Adipocyte (in vitro differentiated cells): ENCODE results near the gene C6.
A peak's percentile ranks its signal among the peaks of the same experiment; 100 is the strongest.

ENCODE experiments used
- DNase-seq: peaks from one replicate; pipeline ENCODE4 v3.0.0-alpha.2; 2015; ENCODE audit warnings: low read depth
- H3K27me3 ChIP-seq: replicated peaks from 2 replicates; pipeline ENCODE4 v1.7.0; 2013; ENCODE audit warnings: mild to moderate bottlenecking, low read length, moderate library complexity; ENCODE audit not compliant: control insufficient read depth, insufficient read depth
- H3K36me3 ChIP-seq: 2 replicates; pipeline ENCODE4 v1.7.0; 2013; ENCODE audit warnings: low read length, mild to moderate bottlenecking, moderate library complexity; ENCODE audit not compliant: control insufficient read depth, insufficient read depth, severe bottlenecking
- H3K4me1 ChIP-seq: 2 replicates; pipeline ENCODE4 v1.7.0; 2013; ENCODE audit warnings: mild to moderate bottlenecking, low read length, moderate library complexity; ENCODE audit not compliant: control insufficient read depth, insufficient read depth
- H3K4me3 ChIP-seq: 2 replicates; pipeline ENCODE4 v1.7.0; 2013; ENCODE audit warnings: mild to moderate bottlenecking, low read length, moderate library complexity
- H3K9ac ChIP-seq: 2 replicates; pipeline ENCODE4 v1.7.0; 2013; ENCODE audit warnings: mild to moderate bottlenecking, low read length, moderate library complexity
- H3K9me3 ChIP-seq: 2 replicates; pipeline ENCODE4 v1.7.0; 2013; ENCODE audit warnings: mild to moderate bottlenecking, low read length, moderate library complexity; ENCODE audit not compliant: control insufficient read depth

Gene C6

DNA sequence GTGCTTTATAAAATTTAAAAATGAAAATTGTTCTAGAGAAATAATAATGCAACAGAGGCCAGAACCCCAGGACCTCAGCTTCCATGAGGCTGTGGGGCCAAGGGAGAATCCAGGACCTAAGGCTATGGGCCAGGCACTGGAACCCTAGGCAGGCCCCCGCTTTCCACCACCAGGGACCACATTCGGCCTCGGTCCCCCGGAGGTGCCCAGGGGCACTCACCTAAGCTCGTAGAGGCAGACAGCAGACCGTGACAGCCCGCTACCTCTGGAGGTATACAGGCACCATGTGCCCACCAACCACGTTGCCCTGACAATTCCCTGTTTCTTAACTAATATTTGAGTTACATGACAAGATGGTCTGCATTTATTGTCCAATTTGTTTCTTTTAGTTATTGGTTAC is 92.7 kb downstream of the C6 start:
- Histone ChIP-seq H3K9me3 (no peaks in the 10 kb centered on the region), H3K36me3 (no peaks in the 10 kb centered on the region), H3K9ac (no peak overlapping the region), H3K4me1 (peaks cover 28% of the 10 kb centered on the region), H3K4me3 (no peak overlapping the region), H3K27me3 (no peaks in the 10 kb centered on the region)
- DNase-seq: no peak

DNA sequence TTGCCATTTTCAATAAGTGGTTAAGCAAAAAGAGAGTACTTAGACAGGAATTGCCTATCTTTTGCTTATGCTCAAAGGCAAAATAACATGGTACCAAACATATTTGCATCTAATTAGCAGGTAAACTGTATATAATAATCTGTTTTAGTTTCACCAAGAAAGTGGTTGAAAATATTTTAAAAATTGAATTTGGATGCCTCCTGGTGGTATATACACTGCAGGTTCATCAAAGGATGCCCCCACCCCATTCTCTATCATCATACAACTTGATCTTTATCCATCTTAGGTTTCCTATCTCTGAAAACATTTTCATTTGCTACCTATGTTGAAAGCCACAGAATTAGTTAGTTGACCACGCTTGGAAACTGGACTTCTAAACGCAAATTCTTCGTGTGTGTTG is 95.2 kb downstream of the C6 start:
- Histone ChIP-seq H3K9me3 (no peaks in the 10 kb centered on the region), H3K4me1 (peaks cover 46% of the 10 kb centered on the region), H3K36me3 (no peaks in the 10 kb centered on the region), H3K27me3 (no peaks in the 10 kb centered on the region), H3K9ac (no peak overlapping the region), H3K4me3 (no peak overlapping the region)
- no peak for DNase-seq

GRCh38 chr5:41115281-41115680 is 98.1 kb downstream of the C6 start:
- H3K27me3 ChIP-seq: no peaks in the 10 kb centered on the region
- peak overlapping the region; percentile 54 for H3K4me3 ChIP-seq
- peak; percentile 81 for DNase-seq
- peaks cover 43% of the 10 kb centered on the region for H3K4me1 ChIP-seq
- H3K9me3 ChIP-seq: no peaks in the 10 kb centered on the region
- H3K9ac ChIP-seq: peak overlapping the region; percentile 81
- no peaks in the 10 kb centered on the region for H3K36me3 ChIP-seq

DNA sequence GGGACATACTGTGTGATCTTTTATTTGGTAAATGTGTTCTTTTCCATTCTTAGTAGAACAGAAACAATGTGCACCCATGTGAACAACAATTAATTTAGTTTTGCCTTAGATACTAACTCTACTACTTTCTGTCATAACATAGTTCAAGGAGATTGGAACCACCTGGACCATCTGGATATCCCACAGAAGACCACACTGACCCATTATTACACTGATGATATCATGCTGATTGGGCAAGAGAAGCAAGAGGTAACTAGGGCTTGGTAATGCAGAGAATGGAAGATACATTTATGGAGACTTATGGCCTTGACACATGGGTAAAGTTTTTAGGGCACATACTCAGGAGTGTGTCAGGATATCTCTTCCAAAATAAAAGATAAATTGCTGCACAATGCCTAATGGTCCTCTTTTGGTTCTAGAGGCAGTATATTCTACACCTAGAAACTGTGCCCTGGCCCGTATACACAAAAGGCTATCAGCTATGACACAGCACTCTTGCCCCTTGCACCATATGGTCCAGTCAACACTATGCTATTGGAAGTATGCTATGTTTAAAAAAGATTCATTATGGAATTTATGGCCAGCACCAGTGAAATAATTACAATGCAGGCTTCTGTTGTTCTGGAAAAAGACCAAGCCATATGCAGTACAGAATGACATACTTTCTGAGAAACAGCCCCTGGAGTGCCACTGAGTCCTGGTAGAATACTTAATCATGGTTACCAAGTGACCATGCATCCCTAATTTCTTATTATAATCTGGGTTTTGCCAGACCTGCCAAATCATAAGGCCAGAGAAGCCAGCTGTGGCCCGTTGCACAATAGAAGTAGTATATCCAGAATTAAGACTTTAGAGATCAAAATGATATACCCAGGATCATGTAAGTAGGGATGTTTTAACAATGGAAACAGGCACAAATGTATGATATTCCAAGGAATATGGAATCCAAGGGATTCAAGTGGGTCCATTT is 100.6 kb downstream of the C6 start:
- no peaks in the 10 kb centered on the region for H3K9me3 ChIP-seq
- H3K9ac ChIP-seq: no peak overlapping the region
- H3K4me3 ChIP-seq: no peak overlapping the region
- H3K4me1 ChIP-seq: peaks cover 43% of the 10 kb centered on the region
- DNase-seq: peak; percentile 32
- H3K27me3 ChIP-seq: no peaks in the 10 kb centered on the region
- no peaks in the 10 kb centered on the region for H3K36me3 ChIP-seq

DNA sequence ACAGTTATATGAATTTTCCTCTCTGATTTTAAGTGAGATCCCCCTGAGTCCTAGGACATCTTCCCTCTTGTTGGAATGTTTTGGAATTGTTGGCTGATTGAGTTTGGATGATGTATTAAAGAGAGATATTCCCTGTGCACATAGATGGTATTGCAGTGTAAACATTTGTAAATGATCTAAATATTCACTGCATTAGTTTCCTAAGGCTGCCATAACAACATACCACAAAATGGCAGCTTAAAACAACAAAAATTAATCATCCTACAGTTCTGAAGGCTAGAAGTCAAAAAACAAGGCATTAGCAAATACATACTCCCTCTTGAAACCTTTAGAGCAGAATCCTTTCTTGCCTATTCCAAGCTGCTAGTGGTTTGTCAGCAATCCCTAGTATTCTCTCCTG is 104.1 kb downstream of the C6 start:
- no peak for DNase-seq
- Histone ChIP-seq H3K36me3 (no peaks in the 10 kb centered on the region), H3K4me1 (peaks cover 13% of the 10 kb centered on the region), H3K4me3 (no peak overlapping the region), H3K9me3 (no peaks in the 10 kb centered on the region), H3K9ac (no peak overlapping the region), H3K27me3 (no peaks in the 10 kb centered on the region)

- Histone ChIP-seq H3K27me3 (no peaks in the 10 kb centered on the region), H3K9me3 (no peaks in the 10 kb centered on the region), H3K4me3 (no peak overlapping the region), H3K4me1 (no peaks in the 10 kb centered on the region), H3K9ac (no peak overlapping the region), H3K36me3 (no peaks in the 10 kb centered on the region)
- no peak for DNase-seq
These were observed 111.0 kb downstream of the C6 start for GRCh38 chr5:41102341-41102740.

DNA sequence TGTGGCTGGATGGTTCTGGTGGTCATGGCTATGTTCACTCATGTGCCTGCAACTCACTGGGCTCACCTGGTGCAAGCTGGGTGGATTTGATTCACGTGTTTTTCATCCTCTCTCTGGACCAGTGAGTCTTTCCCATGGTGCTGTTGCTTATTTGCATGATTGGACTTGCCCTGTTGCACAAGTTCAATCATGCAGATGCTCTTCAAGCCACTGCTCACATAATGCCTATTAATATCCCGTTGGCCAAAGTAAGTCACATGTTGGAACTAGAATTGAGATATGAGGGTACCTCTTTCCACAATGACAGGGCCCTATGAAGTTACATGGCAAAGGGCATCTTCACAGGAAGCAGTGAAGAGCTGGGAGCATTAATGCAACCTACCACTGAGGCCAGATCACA is 115.7 kb downstream of the C6 start:
- no peaks in the 10 kb centered on the region for H3K9me3 ChIP-seq
- H3K36me3 ChIP-seq: no peaks in the 10 kb centered on the region
- H3K4me1 ChIP-seq: peaks cover 12% of the 10 kb centered on the region
- no peaks in the 10 kb centered on the region for H3K27me3 ChIP-seq
- no peak for DNase-seq
- H3K9ac ChIP-seq: no peak overlapping the region
- no peak overlapping the region for H3K4me3 ChIP-seq

- Histone ChIP-seq H3K4me1 (peaks cover 12% of the 10 kb centered on the region), H3K36me3 (no peaks in the 10 kb centered on the region), H3K27me3 (no peaks in the 10 kb centered on the region), H3K9ac (no peak overlapping the region), H3K4me3 (no peak overlapping the region), H3K9me3 (peaks cover 6% of the 10 kb centered on the region)
- DNase-seq: no peak
These were observed 117.8 kb downstream of the C6 start for GRCh38 chr5:41095324-41096101.

GRCh38 chr5:41094871-41095270 is 118.5 kb downstream of the C6 start:
- Histone ChIP-seq H3K27me3 (no peaks in the 10 kb centered on the region), H3K9ac (no peak overlapping the region), H3K4me3 (no peak overlapping the region), H3K4me1 (peaks cover 12% of the 10 kb centered on the region), H3K36me3 (no peaks in the 10 kb centered on the region), H3K9me3 (peaks cover 6% of the 10 kb centered on the region)
- no peak for DNase-seq

DNA sequence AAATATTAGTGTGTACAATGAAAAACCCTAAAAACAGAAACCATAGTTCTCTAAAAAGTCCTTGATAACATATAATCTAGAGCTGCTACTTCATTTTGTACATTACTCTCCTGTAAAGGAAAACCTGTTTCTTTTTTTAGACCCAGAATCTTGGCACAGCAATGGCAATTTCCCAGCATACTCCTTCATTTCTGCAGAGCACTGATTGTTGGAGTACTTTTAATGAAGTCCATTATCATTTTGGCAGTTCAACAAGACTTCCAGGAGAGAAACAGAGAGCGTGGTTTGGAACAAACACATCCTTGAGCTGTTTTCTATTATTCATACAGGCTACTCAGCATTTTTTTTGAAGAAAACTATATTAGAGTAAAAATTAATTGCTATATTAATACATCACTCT is 119.5 kb downstream of the C6 start:
- peaks cover 6% of the 10 kb centered on the region for H3K9me3 ChIP-seq
- H3K4me3 ChIP-seq: no peak overlapping the region
- DNase-seq: no peak
- H3K9ac ChIP-seq: no peak overlapping the region
- no peaks in the 10 kb centered on the region for H3K27me3 ChIP-seq
- H3K36me3 ChIP-seq: no peaks in the 10 kb centered on the region
- H3K4me1 ChIP-seq: peaks cover 12% of the 10 kb centered on the region
